HG03521 (cell line): ENCODE results near the gene FAM24B.
"Not testable (repeated sequence)": the region's sequence is repeated elsewhere in the genome, so short reads cannot be mapped to it uniquely, and the experiment has no call there.

Experiments
- ATAC-seq: cut with Tn5 transposase; IDR thresholded peaks from one replicate; pipeline ENCODE4 v1.9.1; 2021; ENCODE audit warnings: mild to moderate bottlenecking, moderate library complexity; ENCODE audit not compliant: unreplicated experiment

Gene FAM24B, protein sequence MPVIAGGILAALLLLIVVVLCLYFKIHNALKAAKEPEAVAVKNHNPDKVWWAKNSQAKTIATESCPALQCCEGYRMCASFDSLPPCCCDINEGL

DNA sequence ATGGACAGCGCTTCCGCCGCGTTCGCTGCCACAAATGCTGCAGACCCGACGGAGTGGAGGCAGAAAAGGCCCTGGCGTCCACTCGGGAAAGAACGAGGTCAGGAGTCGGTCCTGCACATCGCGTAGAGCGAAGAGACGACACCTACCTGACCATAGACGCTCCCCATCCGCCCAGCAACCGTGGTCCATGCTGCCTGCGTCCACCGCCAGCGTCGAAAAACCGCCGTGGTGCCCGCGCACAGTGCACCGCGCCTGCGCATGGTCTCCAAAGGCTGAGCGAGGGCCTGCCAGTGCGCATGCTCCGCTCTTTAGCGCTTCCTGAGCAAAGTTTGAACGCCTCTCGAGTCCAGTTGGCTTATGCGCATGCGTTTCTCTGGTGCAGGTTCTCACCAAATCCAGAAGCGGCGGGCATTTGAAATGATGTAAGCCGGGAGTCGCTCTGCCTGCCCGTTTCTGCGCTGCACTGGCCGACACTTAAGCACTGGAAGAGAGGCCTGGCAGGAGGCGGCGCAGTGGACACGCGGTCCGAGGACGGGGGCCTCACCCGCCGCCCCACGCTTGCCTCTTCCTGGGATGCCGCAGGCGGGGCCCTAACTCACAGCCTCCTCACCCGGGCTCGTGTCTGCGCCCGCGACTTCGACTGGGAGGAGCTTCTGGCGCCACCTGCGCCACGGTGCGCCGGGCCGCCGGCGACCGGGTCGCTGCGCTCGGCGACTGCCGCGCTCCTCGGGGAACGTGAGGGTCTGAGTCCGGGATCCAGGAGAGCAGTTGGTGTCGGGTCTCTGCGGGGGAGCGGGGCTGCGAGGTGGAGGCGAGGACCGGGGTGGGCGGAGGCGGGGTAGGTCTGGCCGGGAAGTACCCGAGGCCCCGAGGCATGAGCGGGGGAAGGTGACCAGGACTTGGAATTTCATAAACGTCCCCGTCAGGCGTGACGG lies at the start of gene FAM24B:
Gene FAM24B, minus strand, starts transcription at position 243 of the 935 bp plus-strand sequence. CDS start 29,066 bp downstream, outside the sequence.
- ATAC-seq = peak; percentile 79

- no peak for ATAC-seq
These were observed 36.3 kb upstream of the FAM24B start for GRCh38 chr10:122915700-122916099.

GRCh38 chr10:122911889-122912484 lies 32.6 kb upstream of the FAM24B start:
- ATAC-seq = no peak

- ATAC-seq = no peak
These were observed 30.9 kb upstream of the FAM24B start, which contains the start of gene FAM24A for GRCh38 chr10:122910310-122910709. Gene FAM24A (plus strand): TSS chr10:122910610. CDS start chr10:122911635, 1,025 bp downstream.

DNA sequence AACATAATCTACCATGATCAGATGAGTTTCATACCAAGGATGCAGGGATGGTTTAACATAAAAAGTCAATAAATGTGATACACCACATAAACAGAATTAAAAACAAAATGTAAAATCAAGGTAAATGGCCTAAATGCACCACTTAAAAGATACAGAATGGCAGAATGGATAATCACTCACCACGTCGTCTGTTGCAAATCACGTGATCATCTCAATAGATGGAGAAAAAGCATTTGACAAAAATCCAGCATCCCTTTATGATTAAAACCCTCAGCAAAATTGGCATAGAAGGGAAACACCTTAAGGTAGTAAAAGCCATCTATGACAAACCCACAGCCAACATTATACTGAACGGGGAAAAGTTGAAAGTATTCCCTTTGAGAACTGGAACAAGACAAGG lies 24.5 kb upstream of the FAM24B start:
- ATAC-seq = not testable (repeated sequence)

GRCh38 chr10:122894261-122894944 lies 15.0 kb upstream of the FAM24B start:
- ATAC-seq = no peak

DNA sequence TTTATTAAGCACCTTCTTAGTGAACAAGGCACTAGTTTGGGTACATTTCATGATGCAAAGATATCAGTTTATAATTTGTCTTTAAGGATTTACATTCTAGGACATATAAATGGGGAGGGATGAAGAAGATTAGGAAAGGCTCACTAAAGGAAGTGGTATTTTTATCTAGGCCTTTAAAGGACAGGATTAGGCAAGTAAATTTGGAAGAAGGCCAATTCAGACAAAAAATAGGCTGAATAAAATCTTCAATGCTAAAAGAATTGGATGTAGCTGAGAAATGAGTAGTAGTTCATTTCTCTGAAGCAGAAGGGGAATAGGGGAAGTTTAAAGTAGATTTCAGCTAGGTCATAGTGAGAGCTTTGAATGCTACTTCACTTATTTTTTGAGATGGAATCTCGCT lies 4.8 kb upstream of the FAM24B start:
- no peak for ATAC-seq

GRCh38 chr10:122882766-122883165 lies 3.4 kb upstream of the FAM24B start:
- ATAC-seq = no peak

GRCh38 chr10:122878799-122879338 lies 512 bp downstream of the FAM24B start:
- ATAC-seq = peak; percentile 14

GRCh38 chr10:122877264-122877663 lies 2.1 kb downstream of the FAM24B start:
- no peak for ATAC-seq

DNA sequence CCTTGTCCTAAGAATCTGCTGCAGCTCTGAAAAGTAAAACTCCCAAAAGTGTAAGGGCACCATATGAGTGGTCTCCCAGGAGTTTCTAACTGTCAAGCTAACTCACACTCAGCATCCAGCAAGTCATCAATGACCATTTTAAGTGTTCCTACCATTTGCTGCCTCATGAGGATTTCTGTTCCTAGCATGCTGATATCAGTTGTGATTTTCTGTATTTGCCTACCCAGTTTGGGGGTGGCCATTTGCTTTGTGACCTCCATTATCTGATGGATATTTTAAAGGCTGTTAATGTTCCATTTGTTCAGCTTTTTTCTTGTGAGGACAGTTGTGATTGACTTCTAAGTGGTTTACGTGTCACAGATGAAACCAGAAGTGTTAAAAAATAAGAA lies 2.9 kb downstream of the FAM24B start:
- ATAC-seq = no peak

GRCh38 chr10:122875843-122876466 lies 3.4 kb downstream of the FAM24B start:
- ATAC-seq = no peak

- not testable (repeated sequence) for ATAC-seq
These were observed 7.4 kb downstream of the FAM24B start for GRCh38 chr10:122871947-122872346.

DNA sequence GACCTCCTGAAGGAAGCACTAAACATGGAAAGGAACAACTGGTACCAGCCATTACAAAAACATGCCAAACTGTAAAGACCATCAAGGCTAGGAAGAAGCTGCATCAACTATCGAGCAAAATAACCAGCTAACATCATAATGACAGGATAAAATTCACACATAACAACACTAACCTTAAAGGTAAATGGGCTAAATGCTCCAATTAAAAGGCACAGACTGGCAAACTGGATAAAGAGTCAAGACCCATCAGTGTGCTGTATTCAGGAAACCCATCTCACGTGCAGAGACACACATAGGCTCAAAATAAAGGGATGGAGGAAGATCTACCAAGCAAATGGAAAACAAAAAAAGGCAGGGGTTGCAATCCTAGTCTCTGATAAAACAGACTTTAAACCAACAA lies 10.6 kb downstream of the FAM24B start:
- not testable (repeated sequence) for ATAC-seq

- ATAC-seq = not testable (repeated sequence)
These were observed 12.5 kb downstream of the FAM24B start for GRCh38 chr10:122866757-122867482.

DNA sequence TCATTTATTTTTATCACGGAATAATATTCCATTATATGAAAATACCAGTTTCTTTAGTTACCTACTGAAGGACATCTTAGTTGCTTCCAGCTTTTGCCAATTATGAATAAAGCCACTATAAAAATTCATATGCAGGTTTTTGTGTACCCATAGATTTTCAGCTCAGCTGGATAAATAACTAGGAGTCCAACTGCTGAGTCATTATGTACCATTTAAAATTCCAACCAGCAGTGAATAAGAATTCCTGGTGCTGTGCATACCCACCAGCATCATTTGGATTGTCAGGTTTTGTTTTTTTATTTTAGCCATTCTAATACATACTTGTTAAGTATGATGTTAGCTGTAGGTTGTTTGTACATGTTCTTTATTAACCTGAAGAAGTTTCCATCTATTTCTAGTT lies 14.5 kb downstream of the FAM24B start:
- ATAC-seq = no peak

DNA sequence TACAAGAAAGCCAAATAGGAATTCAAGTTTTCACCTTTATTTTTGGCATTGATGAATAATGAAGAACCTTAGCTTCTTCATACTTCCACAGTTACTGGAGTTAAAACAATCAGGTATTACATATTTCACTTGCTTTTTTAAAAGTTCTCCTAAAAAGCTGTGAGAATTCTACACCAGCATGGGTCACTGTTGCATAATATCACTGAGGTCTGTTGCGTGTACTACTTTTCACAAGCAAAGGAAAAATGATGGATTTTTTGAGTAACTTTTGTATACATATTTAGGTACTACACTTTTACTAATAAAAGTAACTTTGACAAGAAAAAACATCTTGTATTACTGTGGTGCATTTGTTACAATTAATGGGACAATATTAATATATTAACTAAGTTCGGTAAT lies 15.2 kb downstream of the FAM24B start:
- no peak for ATAC-seq

- no peak for ATAC-seq
These were observed 15.9 kb downstream of the FAM24B start for GRCh38 chr10:122863216-122864193.

DNA sequence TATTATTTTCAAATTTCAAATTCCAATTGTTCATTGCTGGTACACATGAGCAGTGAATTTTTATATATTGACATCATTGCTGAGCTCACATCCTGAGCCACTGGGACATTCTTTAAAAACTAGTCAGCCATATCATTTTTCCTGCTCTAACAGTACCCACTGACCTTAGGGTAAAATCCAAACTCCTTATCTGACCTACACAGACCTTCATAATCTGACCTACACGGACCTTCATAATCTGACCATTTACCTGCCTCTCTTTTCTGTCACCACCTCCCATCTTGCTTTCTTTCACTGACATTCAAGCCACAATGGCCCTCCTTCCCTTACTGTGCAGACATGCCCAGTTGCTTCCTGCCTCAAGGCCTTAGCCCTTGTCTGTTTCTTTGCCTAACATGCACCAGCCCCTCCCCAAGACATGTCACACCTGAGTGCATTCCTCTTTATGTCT lies 17.6 kb downstream of the FAM24B start:
- ATAC-seq = no peak
